Neural crest cell (in vitro differentiated cells): ENCODE data around the gene SYT5. TPM values are rescaled to one million over a fixed set of nuclear protein-coding genes. Genes with fewer than 3 reads are reported as not detected.

Experiments
- DNase-seq: peaks from one replicate; pipeline ENCODE4 v3.0.0; 2021; ENCODE audit warnings: low read depth, mixed read lengths, low spot score
- H3K27ac Mint-ChIP-seq: one replicate; pipeline ENCODE4 v1.8.0; 2021; ENCODE audit warnings: mild to moderate bottlenecking, mixed read lengths; ENCODE audit not compliant: unreplicated experiment
- H3K27me3 Mint-ChIP-seq: 2 replicates; pipeline ENCODE4 v1.8.0; 2021; ENCODE audit warnings: low read depth, mild to moderate bottlenecking, mixed read lengths
- H3K36me3 Mint-ChIP-seq: 2 replicates; pipeline ENCODE4 v1.8.0; 2021; ENCODE audit warnings: low read depth, mild to moderate bottlenecking, mixed read lengths
- H3K4me1 Mint-ChIP-seq: 2 replicates; pipeline ENCODE4 v1.8.0; 2021; ENCODE audit warnings: mixed read lengths
- H3K4me3 Mint-ChIP-seq: one replicate; pipeline ENCODE4 v1.8.0; 2021; ENCODE audit warnings: mild to moderate bottlenecking, mixed read lengths
- H3K9me3 Mint-ChIP-seq: 2 replicates; pipeline ENCODE4 v1.8.0; 2021; ENCODE audit warnings: mixed read lengths
- total RNA-seq: library from RNA; stranded (reverse); gene quantifications from 2 replicates; pipeline ENCODE4 v1.2.1, GENCODE V29; 2021
- TF ChIP-seq, protein P1 (sequence below): fragments of 200-600 bp; sonication (generic); conservative IDR thresholded peaks from 2 replicates; pipeline ENCODE4 v1.5.0; 2021; ENCODE audit warnings: antibody characterized with exemption, mild to moderate bottlenecking

Gene SYT5
- total RNA-seq, 1 donor from 2014 or later = 3.5 TPM

- no peak overlapping the region for H3K4me3 Mint-ChIP-seq
- peaks cover 57% of the 10 kb centered on the region for H3K27me3 Mint-ChIP-seq
- H3K36me3 Mint-ChIP-seq = no peaks in the 10 kb centered on the region
- H3K9me3 Mint-ChIP-seq = no peaks in the 10 kb centered on the region
- no peak overlapping the region for H3K27ac Mint-ChIP-seq
- no peak for DNase-seq
- H3K4me1 Mint-ChIP-seq = peaks cover 6% of the 10 kb centered on the region
- TF ChIP-seq, protein P1, sequence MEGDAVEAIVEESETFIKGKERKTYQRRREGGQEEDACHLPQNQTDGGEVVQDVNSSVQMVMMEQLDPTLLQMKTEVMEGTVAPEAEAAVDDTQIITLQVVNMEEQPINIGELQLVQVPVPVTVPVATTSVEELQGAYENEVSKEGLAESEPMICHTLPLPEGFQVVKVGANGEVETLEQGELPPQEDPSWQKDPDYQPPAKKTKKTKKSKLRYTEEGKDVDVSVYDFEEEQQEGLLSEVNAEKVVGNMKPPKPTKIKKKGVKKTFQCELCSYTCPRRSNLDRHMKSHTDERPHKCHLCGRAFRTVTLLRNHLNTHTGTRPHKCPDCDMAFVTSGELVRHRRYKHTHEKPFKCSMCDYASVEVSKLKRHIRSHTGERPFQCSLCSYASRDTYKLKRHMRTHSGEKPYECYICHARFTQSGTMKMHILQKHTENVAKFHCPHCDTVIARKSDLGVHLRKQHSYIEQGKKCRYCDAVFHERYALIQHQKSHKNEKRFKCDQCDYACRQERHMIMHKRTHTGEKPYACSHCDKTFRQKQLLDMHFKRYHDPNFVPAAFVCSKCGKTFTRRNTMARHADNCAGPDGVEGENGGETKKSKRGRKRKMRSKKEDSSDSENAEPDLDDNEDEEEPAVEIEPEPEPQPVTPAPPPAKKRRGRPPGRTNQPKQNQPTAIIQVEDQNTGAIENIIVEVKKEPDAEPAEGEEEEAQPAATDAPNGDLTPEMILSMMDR = no peak
Measured at GRCh38 chr19:55141696-55142095, 38.4 kb downstream of the SYT5 start.

GRCh38 chr19:55137915-55138314 lies 42.2 kb downstream of the SYT5 start:
- no peak for DNase-seq
- Mint-ChIP-seq H3K36me3 (no peaks in the 10 kb centered on the region), H3K27ac (no peak overlapping the region), H3K9me3 (no peaks in the 10 kb centered on the region), H3K4me1 (peaks cover 6% of the 10 kb centered on the region), H3K4me3 (no peak overlapping the region), H3K27me3 (peaks cover 26% of the 10 kb centered on the region)
- TF ChIP-seq, protein P1 = no peak

DNA sequence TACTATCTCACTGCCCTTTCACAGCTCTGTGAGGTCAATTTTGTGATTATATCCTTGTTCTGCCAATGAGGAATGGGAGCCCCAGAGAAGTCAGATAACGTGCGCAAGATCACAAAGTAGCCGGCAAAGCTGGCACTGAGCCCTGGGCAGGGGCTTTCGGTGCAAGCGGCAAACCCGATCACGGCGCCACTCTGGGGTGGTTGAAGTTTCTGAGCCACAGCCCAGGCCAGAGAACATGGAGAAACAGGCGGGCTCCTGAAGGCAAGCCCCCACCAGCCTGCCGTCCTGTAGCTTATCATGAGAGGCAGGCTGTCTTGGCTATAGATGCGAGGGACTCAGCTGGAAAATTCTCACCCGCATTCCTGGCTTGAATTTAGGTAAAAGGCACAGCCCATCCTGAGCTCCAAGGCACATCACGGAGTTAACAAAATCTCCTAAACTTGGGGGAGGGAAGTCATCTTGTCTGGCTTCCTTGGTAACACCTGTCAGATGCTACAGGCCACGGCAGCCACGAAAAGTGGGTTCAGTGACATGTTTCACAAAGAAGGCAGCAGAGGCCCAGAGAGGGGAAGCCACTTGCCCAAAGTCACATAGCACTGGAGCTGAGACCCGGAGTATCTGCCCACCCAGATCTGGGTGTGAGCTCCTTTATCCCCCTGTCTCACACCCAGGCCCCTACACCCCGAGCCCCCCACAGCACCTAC lies 43.5 kb downstream of the SYT5 start:
- H3K27me3 Mint-ChIP-seq = peaks cover 17% of the 10 kb centered on the region
- no peaks in the 10 kb centered on the region for H3K9me3 Mint-ChIP-seq
- peaks cover 9% of the 10 kb centered on the region for H3K4me1 Mint-ChIP-seq
- no peak for DNase-seq
- TF ChIP-seq, protein P1 = no peak
- no peak overlapping the region for H3K4me3 Mint-ChIP-seq
- H3K36me3 Mint-ChIP-seq = no peaks in the 10 kb centered on the region
- H3K27ac Mint-ChIP-seq = no peak overlapping the region

DNA sequence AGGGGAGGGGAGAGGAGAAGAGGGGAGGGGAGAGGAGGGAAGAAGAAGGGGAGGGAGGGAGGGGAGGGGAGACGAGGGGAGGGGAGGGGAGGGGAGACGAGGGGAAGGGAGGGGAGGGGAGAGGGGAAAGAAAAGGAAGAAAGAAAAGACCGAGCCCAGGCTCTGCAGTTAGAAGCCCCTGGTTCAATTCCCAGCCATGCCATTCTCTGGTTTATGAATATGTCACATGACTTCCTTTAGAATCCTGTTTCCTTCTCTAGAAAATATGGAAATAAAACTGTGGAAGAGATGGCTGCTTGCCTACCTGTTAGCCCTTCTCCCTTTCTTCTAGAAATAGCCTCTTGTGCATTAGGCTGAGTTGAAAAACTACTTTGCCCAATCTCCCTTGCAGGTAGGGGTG lies 45.4 kb downstream of the SYT5 start:
- no peak overlapping the region for H3K4me3 Mint-ChIP-seq
- DNase-seq = no peak
- H3K27me3 Mint-ChIP-seq = peaks cover 17% of the 10 kb centered on the region
- no peaks in the 10 kb centered on the region for H3K9me3 Mint-ChIP-seq
- no peak overlapping the region for H3K27ac Mint-ChIP-seq
- H3K4me1 Mint-ChIP-seq = peaks cover 3% of the 10 kb centered on the region
- TF ChIP-seq, protein P1 = no peak
- H3K36me3 Mint-ChIP-seq = no peaks in the 10 kb centered on the region

- Mint-ChIP-seq H3K4me1 (peaks cover 3% of the 10 kb centered on the region), H3K4me3 (no peak overlapping the region), H3K36me3 (no peaks in the 10 kb centered on the region), H3K27ac (no peak overlapping the region), H3K9me3 (no peaks in the 10 kb centered on the region), H3K27me3 (peaks cover 14% of the 10 kb centered on the region)
- DNase-seq = no peak
- TF ChIP-seq, protein P1 = no peak
Measured at GRCh38 chr19:55133639-55134444, 46.2 kb downstream of the SYT5 start.
